ENCODE results near the gene PCYT1B. TPM values are rescaled to one million over a fixed set of nuclear protein-coding genes. Genes with fewer than 3 reads are reported as not detected.
"Not testable (repeated sequence)": the region's sequence is repeated elsewhere in the genome, so short reads cannot be mapped to it uniquely, and the experiment has no call there.

Gene PCYT1B
- total and polyA plus RNA-seq, 8 donors = 0.06 to 3.1 (median 0.21) TPM; not detected in 4

DNA sequence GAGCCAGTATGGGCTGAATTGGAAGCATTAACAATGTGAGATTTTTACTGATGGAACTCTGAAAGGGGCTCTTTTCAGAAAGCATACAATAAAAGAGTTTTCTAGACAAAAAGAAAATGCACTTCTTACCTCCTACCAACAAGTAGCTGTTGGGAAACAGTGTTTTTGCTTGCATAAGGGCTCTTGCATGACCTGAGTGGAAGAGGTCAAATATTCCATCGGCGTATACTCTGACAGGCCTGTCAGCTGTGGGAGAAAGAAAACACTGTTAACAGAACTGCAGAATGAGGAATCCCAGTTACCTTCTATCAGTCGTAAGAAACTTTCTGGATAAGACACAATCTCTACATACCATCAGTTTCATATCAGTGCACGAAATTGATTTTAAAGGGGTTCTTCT is 39.5 kb downstream of the PCYT1B start:
- no peak for TF ChIP-seq CTCF (IDR thresholded peaks at IDR 0.05)
- no peak for TF ChIP-seq POLR2A (IDR thresholded peaks at IDR 0.05)
- TF ChIP-seq EP300 (IDR thresholded peaks at IDR 0.05) = no peak
- TF ChIP-seq POLR2AphosphoS5 (IDR thresholded peaks at IDR 0.05) = no peak
- intact Hi-C loops (cut with DNase I; ENCODE audit: low total_unique reads) = no loop called here
- no peaks in the 10 kb centered on the region for H3K4me1 ChIP-seq

GRCh38 chrX:24605941-24606340 is 41.2 kb downstream of the PCYT1B start:
- H3K4me3 ChIP-seq; H3K36me3 ChIP-seq; DNase-seq; H3K27me3 ChIP-seq; H3K4me1 ChIP-seq; H3K9me3 ChIP-seq; intact Hi-C loops (cut with DNase I; ENCODE audit: low total_unique reads); H3K27ac ChIP-seq: not testable (repeated sequence)
- WGBS, 5 donors = 57 to 86% (median 73%) methylated on average over 1 to 3 of the region's 3 CpGs

More for the DNA sequence above, 39.5 kb downstream of the PCYT1B start:
- no peaks in the 10 kb centered on the region for H3K9me3 ChIP-seq
- DNase-seq = no peak
- H3K27ac ChIP-seq = no peak overlapping the region
- WGBS, 5 donors = 33 to 66% (median 56%) methylated on average over 4 of the region's 4 CpGs
- H3K27me3 ChIP-seq = peaks cover 0 to 4% (median 0%) of the 10 kb centered on the region in 3 donors
- no peak overlapping the region for H3K4me3 ChIP-seq
- no peaks in the 10 kb centered on the region for H3K36me3 ChIP-seq

GRCh38 chrX:24603191-24603590 is 44.0 kb downstream of the PCYT1B start:
- no peak overlapping the region for H3K27ac ChIP-seq
- H3K36me3 ChIP-seq = no peaks in the 10 kb centered on the region
- TF ChIP-seq CTCF (IDR thresholded peaks at IDR 0.05) = no peak
- TF ChIP-seq EP300 (IDR thresholded peaks at IDR 0.05) = no peak
- no peak for TF ChIP-seq POLR2A (IDR thresholded peaks at IDR 0.05)
- TF ChIP-seq POLR2AphosphoS5 (IDR thresholded peaks at IDR 0.05) = no peak
- no peak for DNase-seq
- no peaks in the 10 kb centered on the region for H3K4me1 ChIP-seq
- intact Hi-C loops (cut with DNase I; ENCODE audit: low total_unique reads) = no loop called here
- H3K9me3 ChIP-seq = no peaks in the 10 kb centered on the region
- H3K27me3 ChIP-seq = peaks cover 0 to 4% (median 0%) of the 10 kb centered on the region in 3 donors
- 53 to 86% (median 57%) methylated on average over 1 of the region's 1 CpG for WGBS, 5 donors
- no peak overlapping the region for H3K4me3 ChIP-seq

GRCh38 chrX:24601858-24602257 is 45.3 kb downstream of the PCYT1B start:
- TF ChIP-seq EP300 (IDR thresholded peaks at IDR 0.05) = no peak
- TF ChIP-seq POLR2A (IDR thresholded peaks at IDR 0.05) = no peak
- no peak for TF ChIP-seq CTCF (IDR thresholded peaks at IDR 0.05)
- TF ChIP-seq POLR2AphosphoS5 (IDR thresholded peaks at IDR 0.05) = no peak
- Histone ChIP-seq H3K27me3 (peaks cover 0 to 4% (median 0%) of the 10 kb centered on the region in 3 donors), H3K4me3 (no peak overlapping the region), H3K36me3 (no peaks in the 10 kb centered on the region), H3K9me3 (no peaks in the 10 kb centered on the region), H3K4me1 (no peaks in the 10 kb centered on the region), H3K27ac (no peak overlapping the region)
- intact Hi-C loops (cut with DNase I; ENCODE audit: low total_unique reads) = no loop called here
- 79 to 94% (median 92%) methylated on average over 4 of the region's 4 CpGs for WGBS, 5 donors
- DNase-seq = no peak

DNA sequence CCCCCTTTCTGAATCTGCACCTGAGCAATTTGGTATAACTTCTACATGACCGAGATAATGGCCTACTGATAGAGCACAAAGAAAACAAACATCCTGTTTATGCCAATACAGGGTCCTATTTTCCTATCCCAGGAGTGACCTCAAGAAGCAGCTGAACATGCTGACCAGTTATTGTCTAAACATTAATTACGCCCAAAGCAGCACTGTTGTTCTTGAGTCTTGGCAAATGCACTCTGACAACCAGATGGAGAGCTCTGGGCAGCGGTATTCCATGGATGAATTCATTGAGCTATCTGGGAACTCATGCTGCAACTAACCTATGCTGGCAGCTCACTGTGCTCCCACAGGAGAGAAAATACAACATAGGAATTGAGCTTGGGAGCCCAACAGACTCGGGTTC is 52.6 kb downstream of the PCYT1B start:
- H3K27me3 ChIP-seq = peaks cover 0 to 3% (median 0%) of the 10 kb centered on the region in 3 donors
- no peak overlapping the region for H3K27ac ChIP-seq
- H3K36me3 ChIP-seq = no peaks in the 10 kb centered on the region
- H3K4me1 ChIP-seq = no peaks in the 10 kb centered on the region
- DNase-seq = peak in 1 of 2 donors; percentile 4
- no peak for TF ChIP-seq CTCF (IDR thresholded peaks at IDR 0.05)
- no peak for TF ChIP-seq POLR2A (IDR thresholded peaks at IDR 0.05)
- TF ChIP-seq POLR2AphosphoS5 (IDR thresholded peaks at IDR 0.05) = no peak
- no peak for TF ChIP-seq EP300 (IDR thresholded peaks at IDR 0.05)
- WGBS, 5 donors = 59 to 78% (median 71%) methylated on average over 3 to 4 of the region's 4 CpGs
- no peak overlapping the region for H3K4me3 ChIP-seq
- intact Hi-C loops (cut with DNase I; ENCODE audit: low total_unique reads) = no loop called here
- no peaks in the 10 kb centered on the region for H3K9me3 ChIP-seq

Measured in stomach (tissue), 9 donors.